GM13976 (cell line): Measurements from ENCODE around the gene DHRSX.
"Not testable (repeated sequence)": the region's sequence is repeated elsewhere in the genome, so short reads cannot be mapped to it uniquely, and the experiment has no call there.

ENCODE experiments used
- DNase-seq: peaks from one replicate; pipeline ENCODE4 v3.0.0; 2012; ENCODE audit warnings: low spot score
- CTCF ChIP-seq: IDR thresholded peaks from 2 replicates; pipeline ENCODE4 v1.5.1; 2012; ENCODE audit warnings: borderline replicate concordance, mild to moderate bottlenecking; ENCODE audit not compliant: insufficient read depth; ENCODE audit errors: extremely low read depth, missing control alignments, control extremely low read depth
- in situ Hi-C: fragments of 300-500 bp; cut with MboI; formaldehyde crosslinking; loops from one replicate; pipeline ENCODE4 v1.12.0; 2022; ENCODE audit warnings: low sequenced_read_pairs, mixed read lengths, inconsistent platforms; ENCODE audit not compliant: unreplicated experiment

DHRSX gene

GRCh38 chrX:2243913-2244460, 256.8 kb downstream of the DHRSX start:
- no peak for DNase-seq
- in situ Hi-C loops: no loop called here
- TF ChIP-seq CTCF: no peak

- in situ Hi-C loops: no loop called here
- no peak for DNase-seq
- TF ChIP-seq CTCF: no peak
Observed at GRCh38 chrX:2242980-2243379, 257.8 kb downstream of the DHRSX start.

GRCh38 chrX:2242326-2242725, 258.4 kb downstream of the DHRSX start:
- in situ Hi-C loops: no loop called here
- no peak for TF ChIP-seq CTCF
- no peak for DNase-seq

GRCh38 chrX:2241496-2241895, 259.3 kb downstream of the DHRSX start:
- not testable (repeated sequence) for DNase-seq

GRCh38 chrX:2240761-2241160, 260.0 kb downstream of the DHRSX start:
- in situ Hi-C loops: not testable (repeated sequence)

More at GRCh38 chrX:2241496-2241895, 259.3 kb downstream of the DHRSX start:
- in situ Hi-C loops: not testable (repeated sequence)

GRCh38 chrX:2237976-2238375, 262.8 kb downstream of the DHRSX start:
- DNase-seq: no peak
- in situ Hi-C loops: no loop called here
- no peak for TF ChIP-seq CTCF

More at GRCh38 chrX:2240761-2241160, 260.0 kb downstream of the DHRSX start:
- not testable (repeated sequence) for DNase-seq

- in situ Hi-C loops: no loop called here
- DNase-seq: no peak
- no peak for TF ChIP-seq CTCF
Observed at GRCh38 chrX:2231570-2232192, 269.1 kb downstream of the DHRSX start.

GRCh38 chrX:2230457-2230856, 270.3 kb downstream of the DHRSX start:
- in situ Hi-C loops: no loop called here
- DNase-seq: no peak
- no peak for TF ChIP-seq CTCF
